ENCODE measurements around the gene CCDC188.
A peak's percentile ranks its signal among the peaks of the same experiment; 100 is the strongest.

CCDC188 gene

DNA sequence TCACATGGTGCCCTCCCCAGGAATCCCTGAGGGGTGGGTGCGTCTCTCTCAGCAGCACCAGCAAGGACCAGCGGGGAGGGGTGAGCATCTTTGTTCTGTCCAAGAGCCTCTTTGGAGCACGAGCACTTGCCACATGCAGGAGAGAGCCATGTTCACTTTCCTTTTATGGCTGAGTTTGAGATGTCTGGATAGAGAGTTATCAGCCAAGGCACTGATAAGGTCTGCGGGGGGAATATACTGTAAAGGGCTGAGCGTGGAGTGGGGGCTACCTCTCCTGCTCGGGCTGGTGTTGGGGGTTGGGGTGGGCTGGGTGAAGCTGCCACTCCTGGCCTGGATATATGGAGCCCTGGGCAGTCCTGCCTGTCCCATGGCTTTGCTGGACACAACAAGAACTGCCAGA, 34.9 kb upstream of the CCDC188 start:
- no peak for DNase-seq (ENCODE audit: low spot score)

DNA sequence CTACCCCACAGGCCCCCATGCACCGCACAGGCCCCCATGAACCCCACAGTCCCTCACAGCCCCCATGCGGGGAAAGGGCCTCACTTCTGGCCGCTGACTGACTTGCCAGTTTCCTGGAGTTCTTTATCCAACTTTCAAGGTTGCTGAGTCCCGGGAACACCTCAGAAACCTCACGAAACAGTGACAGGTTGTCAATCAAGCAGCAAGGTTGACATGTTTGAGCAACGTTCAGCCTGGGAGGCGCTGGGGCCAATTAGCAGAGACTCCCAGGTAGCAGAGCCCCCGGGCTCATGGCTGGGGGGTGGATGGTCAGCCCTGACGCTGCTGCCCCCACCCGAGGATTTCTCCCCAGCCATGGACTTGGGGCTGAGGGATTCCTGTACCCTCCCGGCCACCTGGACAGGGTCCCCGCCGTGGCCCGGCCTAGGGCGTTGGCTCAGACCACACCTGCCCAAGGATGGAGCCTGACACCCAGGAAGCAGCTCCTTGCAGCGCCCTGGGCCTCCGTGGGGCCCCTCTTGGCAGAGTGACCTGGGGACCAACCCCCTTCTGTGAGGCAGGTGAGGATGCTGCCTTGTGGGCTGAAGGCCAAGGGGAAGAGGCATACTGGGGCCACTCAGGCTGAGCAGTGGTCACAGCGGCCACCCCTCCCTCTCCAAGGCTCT, 33.8 kb upstream of the CCDC188 start:
- no peak for DNase-seq (ENCODE audit: low spot score)

DNA sequence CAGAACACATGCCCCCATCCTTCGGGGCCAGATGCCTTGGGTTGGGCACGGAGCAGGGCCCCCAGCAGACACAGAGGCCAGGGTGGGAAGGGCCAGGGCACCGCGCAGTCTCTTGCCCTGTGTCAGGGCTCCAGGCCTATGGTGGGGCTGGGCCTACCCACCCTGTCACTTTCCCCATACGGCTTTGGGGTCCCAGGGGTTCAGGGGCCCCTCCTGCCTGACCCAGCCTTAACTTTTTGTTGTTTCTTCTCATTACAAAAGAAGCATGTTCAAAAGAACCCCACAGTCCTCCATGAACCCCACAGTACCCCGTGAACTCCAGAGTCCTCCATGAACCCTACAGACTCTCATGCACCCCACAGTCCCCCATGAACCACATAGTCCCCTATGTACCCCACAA, 33.0 kb upstream of the CCDC188 start:
- DNase-seq (ENCODE audit: low spot score): no peak

DNA sequence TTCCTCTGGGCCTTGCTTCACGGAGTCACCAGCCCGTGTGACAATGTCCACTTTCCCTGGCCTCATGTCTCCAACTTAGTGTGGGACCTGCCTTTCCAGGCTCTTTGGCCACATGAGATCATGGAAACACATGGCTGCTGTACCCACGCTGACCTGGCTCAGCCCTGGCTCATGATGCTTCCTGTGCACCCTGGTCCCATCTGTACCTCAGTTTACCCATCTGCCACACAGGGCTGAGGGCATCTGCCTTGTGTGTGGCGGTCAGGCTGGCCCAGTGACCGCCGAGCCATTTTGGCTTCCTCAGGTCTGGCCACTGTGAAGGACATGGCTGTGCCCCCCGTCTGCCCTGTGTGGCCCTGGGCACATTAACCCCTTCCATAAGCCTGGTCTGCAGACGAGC, 32.2 kb upstream of the CCDC188 start:
- no peak for DNase-seq (ENCODE audit: low spot score)

DNA sequence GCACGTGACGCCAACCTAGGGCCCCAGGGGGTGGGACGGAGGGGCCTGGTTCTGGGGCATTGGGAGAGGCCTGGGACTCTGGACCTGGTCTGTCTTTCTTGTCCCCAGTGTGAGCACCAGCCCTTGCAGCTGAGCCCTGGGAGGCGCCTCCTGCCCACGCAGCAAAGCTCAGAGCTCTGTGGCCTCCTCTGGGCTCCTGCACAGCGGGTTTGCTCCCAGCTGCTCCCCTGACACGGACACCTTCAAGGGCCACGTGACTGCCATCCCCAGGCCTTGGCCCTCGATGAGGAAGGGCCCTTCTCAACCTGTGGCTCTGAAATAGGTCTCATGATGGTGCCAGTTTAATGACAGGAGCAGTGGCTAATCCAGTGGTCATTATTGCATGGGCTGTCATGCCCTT, 31.5 kb upstream of the CCDC188 start:
- no peak for DNase-seq (ENCODE audit: low spot score)

DNA sequence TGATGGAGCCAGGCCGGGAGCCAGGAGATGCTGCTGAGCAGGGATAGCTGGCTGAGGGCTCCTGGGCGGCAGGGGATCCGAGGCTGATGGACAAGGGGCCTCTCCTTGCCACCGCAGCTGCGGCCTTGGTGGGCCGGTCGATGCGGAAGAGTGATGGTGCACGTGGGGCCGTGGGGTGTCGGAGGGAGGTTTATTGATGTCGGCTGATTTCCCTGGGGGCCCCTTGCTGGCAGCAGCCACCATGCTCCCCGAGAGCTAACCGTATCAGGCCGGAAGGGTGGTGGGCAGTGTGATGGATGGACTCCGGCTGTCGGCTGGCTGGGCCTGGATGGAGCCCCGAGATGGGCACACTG, 31.0 kb upstream of the CCDC188 start:
- no peak for DNase-seq (ENCODE audit: low spot score)

DNA sequence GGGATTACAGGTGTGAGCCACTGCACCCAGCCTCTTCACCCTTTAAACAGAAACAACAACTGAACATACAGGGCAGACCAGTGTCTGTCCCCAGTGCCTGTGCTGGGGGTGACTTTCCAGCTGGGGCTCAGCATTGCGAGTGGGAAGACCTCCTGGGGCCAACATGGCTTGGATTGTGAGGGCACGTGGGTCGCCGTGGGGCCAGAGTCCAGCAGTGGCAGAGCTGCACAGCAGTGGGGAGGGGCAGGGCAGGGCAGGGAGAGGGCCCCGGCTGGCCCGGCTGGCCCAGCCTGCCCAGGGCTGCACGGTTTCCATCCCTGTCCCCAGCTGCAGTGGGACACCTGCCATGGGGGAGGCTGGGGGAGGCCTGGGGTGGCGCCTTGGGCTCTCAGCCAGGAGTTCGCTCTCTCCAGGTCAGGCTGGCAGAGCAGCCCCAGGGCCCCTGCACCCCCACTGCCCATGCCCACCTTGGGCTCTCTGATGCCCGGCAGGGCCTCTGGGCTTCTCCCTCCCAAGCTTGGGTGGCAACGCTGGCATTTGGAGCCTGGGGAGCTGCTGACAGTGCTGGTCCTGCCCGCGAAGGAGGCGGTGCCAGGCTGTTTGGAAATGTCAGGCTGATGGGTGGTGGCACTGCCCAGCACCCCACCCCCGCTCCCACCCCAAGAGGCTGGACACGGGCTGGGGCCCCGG, 30.5 kb upstream of the CCDC188 start:
- no peak for DNase-seq (ENCODE audit: low spot score)

DNA sequence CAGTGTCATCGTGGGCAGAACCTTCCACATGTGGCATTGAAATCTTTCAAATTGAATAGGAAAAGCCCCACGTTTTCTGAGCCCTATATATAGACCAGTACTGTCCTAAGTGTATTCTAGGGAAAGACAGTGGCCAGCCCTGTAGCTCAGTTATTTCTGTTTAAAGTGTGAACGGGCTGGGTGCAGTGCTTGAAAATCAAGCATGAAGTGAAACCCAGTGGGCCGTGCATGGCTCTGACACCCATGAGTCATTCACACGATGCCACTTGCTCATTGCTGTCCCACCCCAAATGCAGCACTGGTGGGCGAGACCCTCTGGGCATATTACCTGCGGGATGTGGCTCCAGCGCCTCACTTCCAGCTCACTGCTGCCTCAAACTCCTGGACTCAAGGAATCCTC, 29.8 kb upstream of the CCDC188 start:
- DNase-seq (ENCODE audit: low spot score): no peak

DNA sequence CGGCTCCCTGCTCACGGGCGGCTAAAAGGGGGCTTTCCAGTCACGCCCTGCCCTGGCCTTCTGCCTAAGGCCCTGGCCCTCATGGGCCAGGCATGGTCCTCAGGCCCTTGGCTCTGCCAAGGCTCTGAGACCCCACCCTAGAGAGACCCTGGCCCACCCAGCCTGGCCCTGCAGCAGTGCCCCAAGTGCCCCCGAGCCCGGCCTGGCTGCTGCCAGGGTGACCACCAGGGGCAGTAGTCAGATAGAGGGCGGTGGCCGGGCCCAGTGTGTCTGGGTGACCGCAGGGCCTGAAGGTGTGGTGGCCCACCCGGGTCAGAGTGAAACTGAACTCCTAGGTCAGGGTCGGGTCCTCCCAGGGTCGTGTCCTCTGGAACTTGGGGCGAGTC, 29.4 kb upstream of the CCDC188 start:
- DNase-seq (ENCODE audit: low spot score): no peak

DNA sequence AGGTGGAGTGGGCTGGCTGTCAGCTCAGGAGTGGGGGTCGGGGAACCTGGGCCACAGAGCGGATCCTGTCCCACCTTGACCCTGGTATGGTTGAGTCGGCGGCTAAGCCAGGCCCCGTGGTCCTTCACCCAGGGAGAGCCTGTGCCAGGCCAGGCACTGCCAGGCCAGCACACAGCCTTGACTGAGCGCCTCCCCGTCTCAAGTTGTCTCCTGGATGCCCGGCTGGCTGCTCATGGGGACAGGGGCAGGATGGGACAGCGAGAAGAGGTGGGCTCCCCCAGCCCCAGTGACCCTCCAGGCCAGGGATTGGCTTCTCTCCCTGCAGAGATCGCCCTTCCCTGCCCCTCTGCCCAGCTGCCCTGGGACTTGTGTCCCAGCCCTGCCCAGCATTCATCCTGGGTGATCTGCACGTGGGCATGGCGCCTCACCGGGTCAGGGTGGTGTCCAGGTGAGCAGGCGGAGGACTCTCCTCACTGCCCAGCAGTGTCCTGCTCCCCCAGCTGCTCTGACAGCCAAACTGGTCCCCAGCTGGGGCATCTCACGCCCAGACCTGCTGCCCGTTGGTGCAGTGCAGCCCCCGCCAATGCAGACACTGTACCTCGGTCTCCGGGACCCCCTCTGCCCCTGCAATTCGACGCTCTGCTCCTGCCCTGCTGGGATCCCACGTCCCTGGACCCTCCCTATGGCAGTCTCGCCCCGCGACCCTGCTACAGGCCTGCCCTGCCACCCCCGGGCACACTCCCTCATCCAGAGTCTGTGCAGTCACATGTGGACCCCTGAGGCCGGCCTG, 28.8 kb upstream of the CCDC188 start:
- DNase-seq (ENCODE audit: low spot score): no peak

DNA sequence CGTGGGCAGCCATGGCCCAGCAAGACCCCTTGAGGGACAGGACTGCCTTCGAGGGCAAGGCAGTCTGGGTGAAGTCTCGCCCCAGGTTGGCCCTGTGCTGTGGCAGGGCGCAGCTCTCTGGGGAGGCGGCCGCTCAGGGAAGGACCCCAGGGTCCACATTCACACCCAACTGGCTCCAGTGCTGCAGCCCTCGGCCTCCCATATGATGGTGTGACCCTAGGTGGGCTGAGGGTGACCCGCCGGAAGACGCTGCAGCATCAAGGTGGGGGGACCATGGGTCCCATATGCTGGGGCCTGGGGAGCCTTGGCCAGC, 28.0 kb upstream of the CCDC188 start:
- DNase-seq (ENCODE audit: low spot score): no peak

DNA sequence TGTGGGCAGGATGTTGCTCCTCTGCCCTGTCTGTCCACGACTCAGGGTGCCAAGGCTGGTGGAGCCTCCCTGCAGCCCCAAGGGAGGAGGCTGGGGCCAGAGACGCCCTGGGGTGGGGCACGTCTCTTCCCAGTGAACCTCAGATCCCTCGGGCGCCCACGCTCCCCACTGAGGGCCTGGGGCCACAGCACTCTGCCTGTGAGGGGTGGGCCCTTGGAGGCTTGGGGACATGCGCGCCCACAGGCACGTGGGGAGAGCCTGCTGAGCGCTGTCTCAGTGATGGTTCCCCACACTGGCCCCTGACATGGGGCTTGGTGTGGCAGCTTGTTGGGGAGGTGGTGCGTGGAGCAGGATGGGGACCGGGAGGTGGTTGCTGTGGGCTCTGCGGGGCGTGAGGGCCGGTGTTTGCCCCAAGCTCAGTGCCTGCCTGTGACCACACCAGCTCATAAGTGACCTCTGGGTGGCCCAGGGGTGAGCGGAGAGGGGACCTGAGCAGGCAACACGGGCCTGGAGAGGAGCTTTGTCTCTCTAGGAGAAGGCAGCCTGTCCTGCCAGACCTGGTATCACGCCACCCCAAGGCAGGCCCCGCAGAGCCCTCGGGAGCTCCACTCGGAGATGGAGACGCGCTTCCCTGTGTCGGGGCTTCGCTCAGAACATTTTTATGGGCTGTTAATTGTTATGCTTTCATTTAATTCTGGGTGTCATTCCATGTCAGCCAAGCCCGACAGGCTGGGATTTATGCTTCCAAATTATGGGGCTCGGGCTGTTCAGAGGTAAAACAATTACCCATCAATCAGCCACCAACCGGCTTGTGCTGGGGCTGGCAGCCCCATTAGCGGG, 27.4 kb upstream of the CCDC188 start:
- DNase-seq (ENCODE audit: low spot score): no peak

DNA sequence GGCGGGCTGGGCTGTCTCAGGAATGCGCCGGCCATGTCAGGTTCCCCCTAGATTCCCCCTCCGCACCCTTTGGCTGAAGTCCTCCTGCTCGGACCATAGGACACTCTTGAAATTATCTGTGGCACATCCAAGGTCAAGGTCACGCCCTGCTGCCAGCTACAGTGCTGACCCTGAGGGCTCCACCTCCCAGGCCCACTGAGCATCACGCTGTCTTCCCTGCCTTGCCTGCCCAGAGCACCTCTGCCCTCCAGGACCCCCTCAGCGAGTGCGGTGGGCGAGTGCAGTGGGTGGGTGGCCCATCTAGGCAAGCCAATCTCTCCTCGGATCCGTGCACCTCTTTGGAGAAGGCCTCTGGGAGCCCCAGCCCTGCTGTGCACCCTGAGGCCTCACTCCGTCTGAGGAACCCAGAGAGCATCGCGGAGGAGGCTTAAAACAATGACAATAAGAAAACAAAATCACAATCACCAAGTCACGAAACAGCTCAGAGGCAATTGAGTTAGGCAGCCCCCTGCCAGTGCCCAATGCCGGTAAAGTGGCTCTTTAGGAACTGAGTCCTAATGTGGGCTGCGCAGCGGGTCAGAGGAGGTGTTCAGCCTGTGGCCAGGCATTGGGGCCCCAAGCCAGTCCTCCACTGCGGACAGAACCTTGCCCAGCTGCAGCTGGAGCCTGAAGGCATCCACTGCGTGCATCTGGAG, 26.5 kb upstream of the CCDC188 start:
- no peak for DNase-seq (ENCODE audit: low spot score)

DNA sequence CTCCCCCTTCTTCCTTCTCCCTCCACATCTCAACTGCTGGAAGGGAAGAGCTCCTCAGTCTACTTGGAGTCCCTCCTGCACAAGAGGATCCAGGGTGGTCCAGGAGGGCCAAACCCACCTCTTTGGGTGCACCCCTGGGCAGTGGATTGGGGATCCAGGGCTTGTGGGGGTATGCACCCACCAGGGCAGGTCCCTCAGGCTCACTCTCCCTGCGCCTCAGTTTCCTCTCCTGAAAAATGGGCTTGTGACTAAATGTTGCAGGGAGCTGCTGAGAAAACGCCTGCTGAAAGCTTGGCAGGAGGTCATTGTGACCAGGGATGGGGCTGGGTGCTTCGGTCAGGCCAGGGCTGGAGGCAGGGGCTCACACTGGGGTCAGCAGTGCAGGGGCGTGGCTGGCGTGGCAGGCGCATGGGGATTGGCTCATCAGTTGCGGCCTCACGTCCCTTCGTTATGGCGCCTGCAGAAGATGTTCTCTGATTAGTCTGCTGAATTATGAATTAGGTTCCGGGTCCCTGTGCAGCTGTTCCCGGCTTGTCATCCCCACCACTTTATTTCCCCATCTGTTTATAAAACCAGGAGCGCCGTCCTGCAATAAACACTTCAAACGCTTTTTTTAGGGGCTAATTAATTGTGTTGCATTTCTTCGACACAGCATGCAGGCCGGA, 25.7 kb upstream of the CCDC188 start:
- no peak for DNase-seq (ENCODE audit: low spot score)

DNA sequence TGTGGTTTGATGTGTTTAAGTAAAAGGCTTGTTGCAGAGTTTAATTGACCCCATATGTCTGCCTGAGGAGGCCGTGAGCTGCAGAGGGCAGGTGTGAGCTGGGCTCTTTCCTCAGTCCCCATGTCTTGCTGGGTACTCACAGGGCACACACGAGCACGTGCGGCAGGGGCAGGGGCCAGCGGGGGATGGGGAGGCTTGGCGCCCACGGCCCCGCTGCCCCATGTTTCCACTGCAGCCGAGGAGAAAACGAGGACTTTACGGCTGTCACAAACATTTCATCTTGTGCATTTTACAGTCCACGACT, 24.7 kb upstream of the CCDC188 start:
- no peak for DNase-seq (ENCODE audit: low spot score)

DNA sequence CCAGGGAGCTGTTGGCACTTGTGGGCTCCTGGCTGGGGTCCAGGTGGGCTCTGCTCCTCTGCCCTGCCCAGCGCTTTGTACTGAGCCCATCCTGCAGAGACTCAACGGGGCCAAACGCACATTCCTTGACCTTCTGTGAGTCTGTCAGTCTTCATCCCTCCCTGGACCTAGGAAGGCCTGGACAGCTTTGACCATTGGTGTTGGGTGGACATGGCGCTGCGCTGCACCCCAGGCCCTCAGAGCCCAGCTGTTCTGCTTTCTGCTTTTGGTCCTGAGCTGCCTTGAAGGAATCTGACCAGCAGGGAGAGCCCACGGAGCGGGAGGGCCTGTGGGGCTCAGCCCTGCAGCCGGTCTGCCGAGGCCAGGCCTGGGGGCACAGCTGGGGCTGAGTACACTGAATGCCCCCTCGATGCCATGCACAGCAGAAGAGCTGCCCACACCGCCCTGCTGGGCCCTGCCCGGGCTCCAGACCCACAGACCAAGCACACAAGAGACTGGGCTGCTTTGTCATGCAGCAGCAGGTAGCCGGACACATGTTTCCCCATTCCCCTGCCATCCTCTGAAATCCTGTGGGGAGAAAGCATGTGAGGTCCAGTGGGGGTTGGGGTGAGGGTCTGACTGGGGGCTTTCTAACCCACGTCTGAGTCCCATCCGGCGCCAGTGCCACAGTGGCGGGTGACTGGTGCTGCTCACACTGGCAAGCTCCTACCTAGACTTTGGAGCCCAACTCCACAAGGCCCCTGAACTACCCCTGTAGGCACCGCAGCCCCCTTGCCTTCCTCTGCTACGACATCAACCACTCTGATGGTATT, 24.1 kb upstream of the CCDC188 start:
- DNase-seq (ENCODE audit: low spot score): peak; percentile 46

DNA sequence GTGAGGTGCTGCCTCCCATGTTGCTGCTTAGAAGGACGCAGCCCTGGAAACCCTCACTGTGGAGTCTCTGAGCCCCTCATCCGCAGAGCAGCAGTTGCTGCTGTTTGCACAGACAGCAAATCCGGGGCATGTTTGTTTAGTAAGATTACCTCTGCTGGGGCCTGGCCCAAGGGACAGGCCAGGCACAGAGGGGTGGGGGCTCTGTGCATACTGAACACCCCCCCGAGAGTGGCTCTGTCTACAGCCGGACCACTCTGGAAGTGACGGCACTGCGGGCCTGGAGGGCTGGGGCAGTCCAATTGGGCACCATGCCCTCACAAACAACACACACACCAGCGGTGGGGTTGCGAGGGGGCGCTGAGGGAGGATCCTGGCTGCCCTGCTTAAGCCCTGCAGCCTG, 22.9 kb upstream of the CCDC188 start:
- no peak for DNase-seq (ENCODE audit: low spot score)

DNA sequence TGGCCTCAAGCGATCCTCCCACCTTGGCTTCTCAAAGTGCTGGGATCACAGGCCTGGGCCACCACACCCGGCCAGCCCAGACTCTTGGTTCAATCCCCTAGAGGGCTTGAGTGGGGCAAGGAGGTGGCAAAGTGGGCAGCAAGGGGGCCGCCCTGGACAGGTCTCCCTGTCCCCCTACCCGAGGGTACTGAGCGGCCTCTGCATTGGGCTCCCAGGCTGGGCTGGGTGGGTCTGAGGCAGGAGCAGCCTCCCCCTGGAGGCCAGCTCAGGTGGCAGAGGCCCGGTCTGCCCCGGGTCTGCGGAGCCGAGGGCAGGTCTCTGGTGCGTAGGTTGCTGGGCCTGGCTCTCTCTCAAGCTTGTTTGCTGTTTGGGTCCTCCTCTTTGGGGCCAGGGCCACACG, 22.4 kb upstream of the CCDC188 start:
- no peak for DNase-seq (ENCODE audit: low spot score)

DNA sequence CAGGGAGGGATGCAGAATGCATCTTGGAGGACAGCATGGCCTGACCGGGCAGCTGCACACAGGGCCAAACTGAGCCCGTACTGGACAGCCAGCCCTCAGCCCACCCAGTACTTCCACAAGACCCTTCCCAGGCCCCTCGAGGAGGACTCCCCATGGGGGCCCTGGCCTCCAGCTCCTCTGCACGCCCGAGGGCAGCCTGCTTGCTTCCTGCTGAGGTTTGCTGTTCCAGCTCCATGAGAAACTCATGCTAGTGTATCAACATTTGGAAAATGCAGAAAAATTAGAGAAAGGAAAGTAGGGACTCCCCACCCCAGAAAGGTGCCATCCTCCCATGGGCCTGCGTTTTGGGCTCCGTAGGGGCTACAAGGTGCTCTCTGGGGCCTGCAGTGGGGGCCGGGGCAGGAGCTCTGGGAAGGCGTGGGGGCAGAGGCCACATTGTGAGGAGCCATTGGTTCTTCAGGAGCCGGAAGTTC, 21.3 kb upstream of the CCDC188 start:
- DNase-seq (ENCODE audit: low spot score): no peak

Data from SK-N-DZ (cell line).